Measurements from ENCODE around the gene TBC1D14.

DNA sequence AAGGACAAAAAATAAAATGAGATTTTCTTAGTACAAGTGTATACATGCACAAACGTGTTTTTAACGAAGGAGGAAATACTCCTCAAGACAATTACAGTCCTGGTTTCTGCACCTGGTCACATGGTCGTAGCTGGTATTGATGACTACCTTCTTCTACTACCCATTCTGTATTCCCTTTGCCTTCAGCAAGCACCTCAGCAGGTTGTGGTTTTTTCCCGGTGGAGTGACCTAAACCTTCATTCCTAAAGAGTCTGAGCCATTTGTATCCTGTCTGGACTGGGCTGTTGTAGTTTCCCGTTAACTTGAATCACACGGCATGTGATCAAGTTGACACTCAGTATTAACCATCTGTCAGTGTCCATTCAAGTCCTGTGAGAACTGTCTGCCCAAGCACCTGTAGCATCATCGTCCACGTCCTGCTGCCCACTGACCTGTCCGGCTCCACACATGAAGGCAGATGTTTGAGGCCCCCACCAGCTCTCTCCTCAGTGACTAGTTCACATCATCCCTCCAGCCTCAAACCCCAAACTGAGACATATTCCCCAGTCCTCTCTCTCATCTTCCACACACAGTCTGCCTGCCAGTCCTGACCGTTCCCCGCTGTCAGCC is 31.1 kb upstream of the TBC1D14 start:
- TF ChIP-seq EZH2phosphoT487 (conservative IDR thresholded peaks at IDR 0.05; ENCODE audit: low read length), result no peak
- TF ChIP-seq, protein P1, sequence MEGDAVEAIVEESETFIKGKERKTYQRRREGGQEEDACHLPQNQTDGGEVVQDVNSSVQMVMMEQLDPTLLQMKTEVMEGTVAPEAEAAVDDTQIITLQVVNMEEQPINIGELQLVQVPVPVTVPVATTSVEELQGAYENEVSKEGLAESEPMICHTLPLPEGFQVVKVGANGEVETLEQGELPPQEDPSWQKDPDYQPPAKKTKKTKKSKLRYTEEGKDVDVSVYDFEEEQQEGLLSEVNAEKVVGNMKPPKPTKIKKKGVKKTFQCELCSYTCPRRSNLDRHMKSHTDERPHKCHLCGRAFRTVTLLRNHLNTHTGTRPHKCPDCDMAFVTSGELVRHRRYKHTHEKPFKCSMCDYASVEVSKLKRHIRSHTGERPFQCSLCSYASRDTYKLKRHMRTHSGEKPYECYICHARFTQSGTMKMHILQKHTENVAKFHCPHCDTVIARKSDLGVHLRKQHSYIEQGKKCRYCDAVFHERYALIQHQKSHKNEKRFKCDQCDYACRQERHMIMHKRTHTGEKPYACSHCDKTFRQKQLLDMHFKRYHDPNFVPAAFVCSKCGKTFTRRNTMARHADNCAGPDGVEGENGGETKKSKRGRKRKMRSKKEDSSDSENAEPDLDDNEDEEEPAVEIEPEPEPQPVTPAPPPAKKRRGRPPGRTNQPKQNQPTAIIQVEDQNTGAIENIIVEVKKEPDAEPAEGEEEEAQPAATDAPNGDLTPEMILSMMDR (IDR thresholded peaks at IDR 0.05; ENCODE audit: insufficient read depth, low read length, poor library complexity, severe bottlenecking), result no peak

All from SU-DHL-6 (cell line).